ENCODE data around the gene ZNF3. TPM values are rescaled to one million over a fixed set of nuclear protein-coding genes. Genes with fewer than 3 reads are reported as not detected.

ZNF3 gene
- total RNA-seq, 1 donor from 2014 or later: 35.4 TPM

DNA sequence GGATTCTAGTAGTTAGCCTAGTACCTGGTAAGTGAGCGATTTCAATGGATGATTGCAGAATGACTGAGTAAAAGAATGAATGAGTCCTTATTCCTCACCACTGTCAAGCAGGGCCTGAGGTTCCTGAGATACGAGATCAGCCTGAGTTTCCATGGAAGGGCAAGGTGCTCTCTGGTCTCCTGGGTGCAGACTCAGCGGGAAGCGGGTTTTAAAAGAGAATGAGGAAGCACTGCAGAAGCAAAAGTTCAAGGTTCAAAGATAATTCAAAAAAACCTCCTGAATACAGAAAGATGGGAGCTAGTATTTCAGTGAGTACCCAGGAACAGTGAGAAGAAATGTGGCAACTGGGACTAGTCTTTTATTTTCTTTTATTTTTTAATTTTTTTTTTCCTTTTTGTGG, 4.3 kb downstream of the ZNF3 start:
- no peak for DNase-seq (ENCODE audit: extremely low spot score, unreplicated experiment)
- TF ChIP-seq, protein P1, sequence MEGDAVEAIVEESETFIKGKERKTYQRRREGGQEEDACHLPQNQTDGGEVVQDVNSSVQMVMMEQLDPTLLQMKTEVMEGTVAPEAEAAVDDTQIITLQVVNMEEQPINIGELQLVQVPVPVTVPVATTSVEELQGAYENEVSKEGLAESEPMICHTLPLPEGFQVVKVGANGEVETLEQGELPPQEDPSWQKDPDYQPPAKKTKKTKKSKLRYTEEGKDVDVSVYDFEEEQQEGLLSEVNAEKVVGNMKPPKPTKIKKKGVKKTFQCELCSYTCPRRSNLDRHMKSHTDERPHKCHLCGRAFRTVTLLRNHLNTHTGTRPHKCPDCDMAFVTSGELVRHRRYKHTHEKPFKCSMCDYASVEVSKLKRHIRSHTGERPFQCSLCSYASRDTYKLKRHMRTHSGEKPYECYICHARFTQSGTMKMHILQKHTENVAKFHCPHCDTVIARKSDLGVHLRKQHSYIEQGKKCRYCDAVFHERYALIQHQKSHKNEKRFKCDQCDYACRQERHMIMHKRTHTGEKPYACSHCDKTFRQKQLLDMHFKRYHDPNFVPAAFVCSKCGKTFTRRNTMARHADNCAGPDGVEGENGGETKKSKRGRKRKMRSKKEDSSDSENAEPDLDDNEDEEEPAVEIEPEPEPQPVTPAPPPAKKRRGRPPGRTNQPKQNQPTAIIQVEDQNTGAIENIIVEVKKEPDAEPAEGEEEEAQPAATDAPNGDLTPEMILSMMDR (IDR thresholded peaks at IDR 0.05): no peak
- Mint-ChIP-seq H3K27me3 (ENCODE audit: unreplicated experiment) (no peaks in the 10 kb centered on the region), H3K36me3 (ENCODE audit: unreplicated experiment) (peaks cover 55% of the 10 kb centered on the region), H3K9me3 (ENCODE audit: unreplicated experiment) (peaks cover 3% of the 10 kb centered on the region), H3K4me3 (ENCODE audit: unreplicated experiment) (no peak overlapping the region), H3K4me1 (ENCODE audit: unreplicated experiment) (peaks cover 27% of the 10 kb centered on the region), H3K27ac (ENCODE audit: unreplicated experiment) (no peak overlapping the region)

- TF ChIP-seq, protein P1 (IDR thresholded peaks at IDR 0.05): no peak
- no peak for DNase-seq (ENCODE audit: extremely low spot score, unreplicated experiment)
- Mint-ChIP-seq H3K36me3 (ENCODE audit: unreplicated experiment) (peaks cover 73% of the 10 kb centered on the region), H3K9me3 (ENCODE audit: unreplicated experiment) (peaks cover 15% of the 10 kb centered on the region), H3K4me3 (ENCODE audit: unreplicated experiment) (no peak overlapping the region), H3K4me1 (ENCODE audit: unreplicated experiment) (peaks cover 18% of the 10 kb centered on the region), H3K27ac (ENCODE audit: unreplicated experiment) (no peak overlapping the region), H3K27me3 (ENCODE audit: unreplicated experiment) (no peaks in the 10 kb centered on the region)
Measured at GRCh38 chr7:100075418-100075817, 6.1 kb downstream of the ZNF3 start.

- Mint-ChIP-seq H3K4me1 (ENCODE audit: unreplicated experiment) (peaks cover 13% of the 10 kb centered on the region), H3K27me3 (ENCODE audit: unreplicated experiment) (no peaks in the 10 kb centered on the region), H3K4me3 (ENCODE audit: unreplicated experiment) (no peak overlapping the region), H3K9me3 (ENCODE audit: unreplicated experiment) (peaks cover 15% of the 10 kb centered on the region), H3K36me3 (ENCODE audit: unreplicated experiment) (peaks cover 79% of the 10 kb centered on the region), H3K27ac (ENCODE audit: unreplicated experiment) (no peak overlapping the region)
- no peak for DNase-seq (ENCODE audit: extremely low spot score, unreplicated experiment)
- TF ChIP-seq, protein P1 (IDR thresholded peaks at IDR 0.05): no peak
Measured at GRCh38 chr7:100074841-100075240, 6.7 kb downstream of the ZNF3 start.

DNA sequence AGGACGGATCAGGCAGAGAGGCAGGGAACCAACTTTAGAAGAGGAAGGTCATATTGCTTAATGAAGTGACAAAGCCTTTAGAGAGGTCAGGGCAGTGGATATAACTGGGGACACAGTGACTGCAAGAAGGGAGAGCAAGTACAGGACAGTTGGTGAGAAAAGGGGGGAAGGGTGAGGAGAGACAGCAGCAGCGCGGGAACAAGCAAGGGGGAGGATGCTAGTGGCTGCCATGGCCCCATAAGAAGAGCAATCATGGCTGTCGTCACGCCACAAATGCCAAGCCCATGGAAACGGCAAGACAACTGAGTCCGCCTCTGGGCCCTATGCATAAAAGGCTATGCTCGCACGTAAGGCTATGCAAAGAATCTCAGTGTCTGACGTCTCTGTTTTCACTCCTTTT, 9.1 kb downstream of the ZNF3 start:
- H3K27me3 Mint-ChIP-seq (ENCODE audit: unreplicated experiment): no peaks in the 10 kb centered on the region
- no peak overlapping the region for H3K4me3 Mint-ChIP-seq (ENCODE audit: unreplicated experiment)
- TF ChIP-seq, protein P1 (IDR thresholded peaks at IDR 0.05): no peak
- no peak for DNase-seq (ENCODE audit: extremely low spot score, unreplicated experiment)
- no peaks in the 10 kb centered on the region for H3K4me1 Mint-ChIP-seq (ENCODE audit: unreplicated experiment)
- H3K9me3 Mint-ChIP-seq (ENCODE audit: unreplicated experiment): peaks cover 15% of the 10 kb centered on the region
- no peak overlapping the region for H3K27ac Mint-ChIP-seq (ENCODE audit: unreplicated experiment)
- peaks cover 77% of the 10 kb centered on the region for H3K36me3 Mint-ChIP-seq (ENCODE audit: unreplicated experiment)

- no peaks in the 10 kb centered on the region for H3K4me1 Mint-ChIP-seq (ENCODE audit: unreplicated experiment)
- TF ChIP-seq, protein P1 (IDR thresholded peaks at IDR 0.05): no peak
- H3K27me3 Mint-ChIP-seq (ENCODE audit: unreplicated experiment): no peaks in the 10 kb centered on the region
- no peak overlapping the region for H3K27ac Mint-ChIP-seq (ENCODE audit: unreplicated experiment)
- no peak overlapping the region for H3K4me3 Mint-ChIP-seq (ENCODE audit: unreplicated experiment)
- peaks cover 15% of the 10 kb centered on the region for H3K9me3 Mint-ChIP-seq (ENCODE audit: unreplicated experiment)
- DNase-seq (ENCODE audit: extremely low spot score, unreplicated experiment): no peak
- peaks cover 72% of the 10 kb centered on the region for H3K36me3 Mint-ChIP-seq (ENCODE audit: unreplicated experiment)
Measured at GRCh38 chr7:100071018-100071723, 10.4 kb downstream of the ZNF3 start.

Data from osteocyte (in vitro differentiated cells).